KOPT-K1 (cell line): Measurements from ENCODE around the gene PPIF.

Experiments used
- H3K27ac ChIP-seq: fragments of 200-600 bp; sonication (generic); 2 replicates; pipeline ENCODE4 v1.5.1; 2016; ENCODE audit warnings: antibody characterized with exemption, mild to moderate bottlenecking, low read depth, low read length; ENCODE audit not compliant: poor library complexity, severe bottlenecking
- H3K36me3 ChIP-seq: fragments of 200-600 bp; sonication (generic); 2 replicates; pipeline ENCODE4 v1.5.1; 2017; ENCODE audit warnings: antibody characterized with exemption, mild to moderate bottlenecking, low read length, moderate library complexity; ENCODE audit not compliant: insufficient read depth
- H3K9me3 ChIP-seq: fragments of 200-600 bp; sonication (generic); 2 replicates; pipeline ENCODE4 v1.5.1; 2017; ENCODE audit warnings: antibody characterized with exemption, low read length, mild to moderate bottlenecking; ENCODE audit not compliant: insufficient read depth, poor library complexity, severe bottlenecking

Gene PPIF

DNA sequence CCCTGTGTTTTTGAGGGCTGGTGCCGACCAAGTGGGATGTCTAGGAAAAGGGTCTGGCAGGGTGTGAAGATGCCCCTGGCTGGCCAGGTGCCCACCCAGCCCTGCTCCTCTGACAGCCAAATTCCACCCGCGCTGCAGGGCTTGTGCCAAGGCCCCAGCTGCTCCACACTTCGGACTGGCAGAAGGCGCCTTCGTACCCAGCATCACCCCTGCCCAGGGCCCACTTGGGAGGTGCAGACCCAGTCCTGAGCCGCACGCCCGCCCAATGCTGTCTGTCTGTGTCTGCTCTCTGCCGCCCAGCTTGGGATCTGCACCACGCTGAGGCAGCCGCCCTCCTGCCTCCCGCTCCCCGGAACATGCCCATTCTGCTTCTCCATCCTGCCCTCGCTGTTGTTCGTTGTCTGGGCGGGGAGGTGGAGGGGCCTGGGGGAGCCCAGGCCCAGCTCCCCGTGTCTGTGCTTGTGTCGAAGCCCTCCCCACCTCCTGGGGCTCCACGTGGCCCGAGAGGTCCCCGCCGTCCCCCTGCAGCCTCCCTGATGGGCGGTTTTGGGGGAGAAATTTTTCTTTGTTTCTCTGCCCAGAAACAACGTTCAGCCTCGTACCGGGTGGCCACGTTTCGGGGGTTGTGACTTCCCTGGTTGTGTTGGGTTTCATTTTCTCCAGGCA lies 36.9 kb upstream of the PPIF start:
- Histone ChIP-seq H3K36me3 (peaks cover 98% of the 10 kb centered on the region), H3K27ac (no peak overlapping the region), H3K9me3 (no peaks in the 10 kb centered on the region)

DNA sequence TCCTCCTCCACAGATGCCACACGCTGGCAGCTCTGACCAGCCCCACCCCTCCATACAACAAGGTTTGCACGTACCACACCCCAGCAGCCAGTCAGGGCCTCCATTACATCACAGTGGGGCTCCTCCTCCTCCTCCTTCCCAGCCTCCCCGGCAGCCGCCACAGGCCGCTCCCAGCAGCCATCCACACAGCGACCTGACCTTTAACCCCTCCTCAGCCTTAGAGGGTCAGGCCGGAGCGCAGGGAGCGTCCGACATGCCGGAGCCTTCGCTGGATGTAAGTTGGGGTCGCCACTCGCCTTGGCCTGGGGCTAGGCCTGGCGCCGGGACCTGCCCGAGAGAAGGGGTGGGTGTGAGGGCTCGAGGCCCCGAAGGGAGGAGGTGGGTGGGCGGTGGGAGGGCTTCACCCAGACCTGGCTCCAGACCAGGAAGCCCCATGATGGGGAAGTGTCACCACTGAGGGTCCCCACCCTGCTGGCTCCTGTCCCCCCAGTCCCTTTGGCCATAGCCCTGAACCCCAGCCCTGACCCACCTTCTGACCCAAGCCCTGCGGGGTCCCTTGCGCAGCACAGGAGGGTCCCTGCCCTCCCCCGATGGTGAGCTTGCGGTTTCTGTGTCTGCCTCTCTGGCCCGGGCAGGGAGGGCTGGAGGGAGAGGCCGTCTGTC lies 36.2 kb upstream of the PPIF start:
- peaks cover 96% of the 10 kb centered on the region for H3K36me3 ChIP-seq
- no peak overlapping the region for H3K27ac ChIP-seq
- no peaks in the 10 kb centered on the region for H3K9me3 ChIP-seq

DNA sequence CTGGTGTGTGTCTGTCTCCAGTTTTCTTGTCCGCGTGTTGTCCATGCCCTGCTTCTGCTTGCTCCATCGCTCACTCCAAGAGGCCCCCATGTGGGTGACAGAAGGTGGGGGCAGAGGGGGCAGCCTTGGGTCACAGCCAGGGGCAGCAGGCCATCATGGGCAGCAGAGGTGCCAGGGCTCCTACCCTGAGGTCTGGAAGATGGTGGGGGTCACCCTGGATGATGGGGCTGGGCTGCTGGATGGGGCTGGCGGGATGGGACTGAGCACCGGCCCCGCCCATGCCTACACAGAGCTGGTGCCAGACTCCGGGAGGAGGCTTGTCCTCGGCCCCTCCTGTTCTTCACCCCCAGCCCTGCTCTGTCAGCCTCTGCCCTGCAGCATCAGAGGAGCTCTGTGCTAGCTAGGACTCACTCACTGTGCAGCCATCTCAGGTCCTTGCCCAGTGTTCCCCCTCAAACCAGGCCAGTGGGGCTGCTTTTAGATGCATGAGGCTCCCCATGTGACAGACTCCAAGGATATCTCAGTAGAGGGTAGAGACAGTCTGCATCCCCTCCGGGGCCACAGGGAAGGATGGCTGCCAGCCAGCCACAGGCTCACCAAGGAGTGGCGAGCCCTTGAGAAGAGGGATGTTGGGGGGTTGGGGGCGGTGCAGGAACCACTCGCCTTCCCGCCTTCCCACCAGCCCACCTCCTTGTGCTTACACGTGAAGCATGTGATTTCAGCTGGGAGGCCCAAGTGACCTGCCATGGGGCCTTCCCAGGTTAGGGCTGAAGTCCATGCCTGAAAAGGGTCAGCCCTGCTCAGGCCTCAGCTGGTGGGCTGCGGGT lies 35.5 kb upstream of the PPIF start:
- Histone ChIP-seq H3K27ac (no peak overlapping the region), H3K36me3 (peaks cover 88% of the 10 kb centered on the region), H3K9me3 (no peaks in the 10 kb centered on the region)

DNA sequence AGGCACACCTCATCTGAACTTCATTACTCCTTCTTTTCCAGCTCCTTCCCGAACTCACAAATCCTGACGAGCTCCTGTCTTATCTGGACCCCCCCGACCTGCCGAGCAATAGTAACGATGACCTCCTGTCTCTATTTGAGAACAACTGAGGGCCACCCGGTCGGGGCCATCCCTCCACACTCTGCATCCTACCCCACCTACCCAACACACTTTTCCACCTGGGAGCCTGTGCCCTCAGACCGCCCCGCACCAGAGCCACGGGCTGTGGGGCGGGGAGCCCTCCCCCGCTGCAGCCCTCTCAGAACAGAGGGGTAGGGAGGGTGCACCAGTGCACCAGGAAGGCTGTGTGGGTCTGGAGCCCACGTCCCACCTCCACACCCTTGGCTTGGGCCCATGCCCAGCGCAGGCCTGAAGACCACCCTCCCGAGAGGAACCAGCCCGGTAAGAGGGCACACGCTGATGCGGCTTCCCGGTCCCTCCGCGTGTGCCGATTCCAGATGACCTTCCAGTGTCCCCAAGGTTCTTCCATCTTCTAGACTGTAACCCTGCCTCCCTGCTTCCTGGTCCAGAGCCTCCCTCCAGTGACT lies 34.6 kb upstream of the PPIF start:
- Histone ChIP-seq H3K9me3 (no peaks in the 10 kb centered on the region), H3K36me3 (peaks cover 79% of the 10 kb centered on the region), H3K27ac (no peak overlapping the region)

DNA sequence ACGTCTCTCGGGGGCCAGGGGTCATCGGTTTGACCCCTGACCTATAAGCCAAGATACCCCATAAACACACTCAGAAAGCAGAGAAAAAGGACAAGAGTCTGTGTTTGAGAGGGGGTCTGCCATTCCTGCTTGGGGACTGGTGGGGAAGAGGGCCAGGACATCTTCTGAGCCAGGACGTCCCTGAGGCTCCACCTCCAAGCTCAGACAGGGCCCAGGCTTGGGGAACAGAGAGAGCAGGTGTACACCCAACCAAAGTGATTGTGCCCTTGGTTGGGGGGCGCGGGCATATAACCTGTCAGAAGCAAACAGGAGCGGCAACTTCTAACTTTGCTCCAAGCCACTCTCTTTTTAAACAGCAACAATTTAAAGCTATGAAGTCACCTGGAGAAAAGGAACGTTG lies 33.9 kb upstream of the PPIF start:
- Histone ChIP-seq H3K27ac (no peak overlapping the region), H3K36me3 (peaks cover 73% of the 10 kb centered on the region), H3K9me3 (no peaks in the 10 kb centered on the region)

DNA sequence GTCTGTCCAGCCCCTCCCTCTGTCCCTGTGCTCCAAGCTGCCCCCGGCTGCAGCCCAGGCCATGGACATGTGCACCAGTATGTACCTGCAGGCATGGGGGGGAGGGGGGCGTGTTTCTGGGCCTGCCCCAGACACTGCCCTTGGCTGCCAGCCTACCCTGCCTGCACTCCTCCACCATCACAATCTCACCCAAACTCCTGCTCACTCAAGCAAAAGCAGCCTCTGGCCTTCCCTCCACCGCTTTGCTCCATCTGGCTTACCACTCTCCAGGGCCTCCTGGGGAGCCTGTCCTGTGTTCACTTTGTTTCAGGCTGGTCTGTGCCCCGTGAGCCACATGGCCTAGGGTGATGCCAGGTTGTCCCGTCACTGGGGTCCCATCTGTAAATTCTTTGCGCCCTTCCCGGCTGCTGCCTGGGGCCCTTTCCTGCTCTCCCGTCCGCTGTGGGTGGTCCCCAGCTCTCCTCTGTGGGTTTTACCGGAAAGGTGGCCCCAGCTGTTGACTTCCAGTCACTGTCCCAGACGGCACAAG lies 33.3 kb upstream of the PPIF start:
- Histone ChIP-seq H3K9me3 (peaks cover under 1% of the 10 kb centered on the region), H3K36me3 (peaks cover 67% of the 10 kb centered on the region)

DNA sequence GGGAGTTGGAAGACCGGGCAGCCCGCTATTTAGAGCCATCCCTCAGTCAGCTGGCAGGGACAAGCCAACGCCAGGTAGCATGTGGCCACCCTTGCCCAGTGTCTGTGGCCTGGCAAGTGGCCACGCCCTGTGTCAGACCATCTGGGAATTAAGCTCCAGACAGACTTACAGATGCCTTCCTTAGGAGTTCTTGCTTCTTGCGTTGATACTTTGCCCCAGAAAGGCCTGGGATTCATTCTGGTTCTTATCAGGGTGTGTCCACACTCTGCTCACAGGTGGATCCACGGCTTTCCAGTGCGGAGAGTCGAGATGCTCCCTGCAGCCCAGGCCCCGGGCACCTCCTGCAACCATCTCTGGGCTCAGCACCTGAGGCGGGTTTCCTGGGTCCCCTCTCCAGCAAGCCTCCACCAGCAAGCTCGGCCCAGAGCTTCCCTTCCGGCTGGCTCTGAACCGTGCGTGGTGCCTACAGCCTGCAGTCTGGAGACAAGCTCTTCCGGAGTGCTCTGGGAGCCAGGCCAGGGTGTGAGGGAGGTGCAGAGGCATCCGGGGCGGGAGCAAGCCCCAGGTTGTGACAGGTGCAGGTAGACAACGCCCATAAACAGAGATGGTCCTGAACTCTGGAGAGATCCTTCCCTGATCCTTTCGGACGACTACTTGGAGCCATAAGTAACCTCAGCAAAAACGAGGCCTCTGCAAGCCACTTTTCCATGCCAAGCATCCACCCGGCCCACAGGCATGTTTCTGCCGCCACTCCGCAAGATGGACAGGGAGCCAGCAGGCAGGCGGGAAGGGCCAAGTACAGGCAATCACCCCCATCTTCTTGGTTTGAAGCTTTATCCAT lies 32.3 kb upstream of the PPIF start:
- peaks cover 56% of the 10 kb centered on the region for H3K36me3 ChIP-seq
- peaks cover 4% of the 10 kb centered on the region for H3K9me3 ChIP-seq
- no peak overlapping the region for H3K27ac ChIP-seq

More for the DNA sequence above, 33.3 kb upstream of the PPIF start:
- no peak overlapping the region for H3K27ac ChIP-seq

DNA sequence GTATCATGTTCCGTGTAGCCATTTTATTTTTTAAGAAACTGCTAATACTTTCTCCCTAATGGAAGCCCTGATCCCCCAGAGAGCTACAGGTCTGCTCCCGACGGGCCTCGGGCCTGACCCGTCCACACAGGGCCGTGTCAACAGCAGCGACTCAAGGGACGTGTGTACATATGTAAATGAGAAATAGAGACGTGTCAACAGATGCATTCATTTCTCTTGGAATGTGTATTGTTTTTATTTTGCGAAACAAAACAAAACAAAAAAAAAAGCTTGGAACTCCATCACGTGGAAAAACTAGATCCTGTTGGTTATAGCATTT lies 31.7 kb upstream of the PPIF start:
- Histone ChIP-seq H3K9me3 (peaks cover 4% of the 10 kb centered on the region), H3K36me3 (peaks cover 51% of the 10 kb centered on the region), H3K27ac (peak overlapping the region; percentile 98)

DNA sequence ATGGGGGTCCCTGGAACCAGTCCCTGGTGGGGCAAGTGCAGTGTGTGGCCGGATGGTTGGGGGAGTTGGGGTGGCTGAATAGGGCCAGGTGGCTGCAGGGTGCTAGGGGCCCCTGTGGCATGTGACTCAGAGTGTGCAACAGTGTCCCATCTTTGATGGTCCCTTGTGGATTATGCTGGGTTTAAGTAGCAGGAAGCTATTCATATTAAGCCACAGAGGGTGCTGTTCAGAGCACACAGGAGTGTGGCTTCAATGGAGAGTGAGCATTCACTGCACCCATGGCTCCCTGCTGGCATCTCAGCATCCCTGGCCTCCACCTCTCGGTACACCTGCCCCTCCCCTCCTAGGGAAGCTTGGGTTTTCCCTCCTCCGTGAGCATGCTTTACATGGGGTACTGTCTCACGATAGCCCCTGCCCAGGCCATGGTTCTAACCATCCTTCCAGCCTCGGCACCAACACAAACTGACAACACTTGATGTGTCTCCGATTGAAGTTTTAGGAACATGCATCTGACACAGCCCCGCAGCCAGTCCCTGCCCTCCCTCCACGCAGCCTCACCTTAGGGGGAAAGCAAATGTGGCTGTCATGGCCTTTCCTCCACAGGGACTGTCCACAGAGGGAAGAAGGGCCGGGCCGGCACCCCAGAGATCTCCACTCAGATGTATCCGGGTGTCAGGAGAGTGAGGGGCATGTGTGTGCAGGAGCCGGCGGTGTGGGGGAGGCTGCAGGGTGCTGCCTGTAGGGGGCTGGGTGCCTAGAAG lies 30.4 kb upstream of the PPIF start:
- Histone ChIP-seq H3K36me3 (peaks cover 38% of the 10 kb centered on the region), H3K27ac (peak overlapping the region; percentile 98), H3K9me3 (peaks cover 4% of the 10 kb centered on the region)

DNA sequence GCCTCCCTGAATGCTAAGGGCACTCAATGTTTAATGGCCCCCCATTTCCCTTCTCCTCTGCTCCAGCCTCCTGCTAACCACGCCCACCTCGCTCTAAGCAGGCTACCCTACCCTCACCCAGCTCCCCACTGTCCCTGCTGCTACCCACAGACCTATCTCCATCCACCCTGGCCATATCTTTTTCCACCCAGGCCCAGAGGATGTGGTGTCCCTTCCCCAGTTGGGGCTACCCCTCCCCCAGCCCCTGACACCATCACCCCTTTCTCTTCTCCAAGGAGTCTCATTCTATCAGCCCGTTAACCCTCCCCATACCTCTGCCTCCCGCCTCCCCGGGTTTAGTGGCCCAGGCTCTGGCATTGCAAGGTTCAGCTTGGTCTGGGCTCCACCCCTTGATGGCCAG lies 28.9 kb upstream of the PPIF start:
- H3K9me3 ChIP-seq = peaks cover 4% of the 10 kb centered on the region
- H3K36me3 ChIP-seq = peaks cover 23% of the 10 kb centered on the region; the same call in 1 of the 2 replicates
- peak overlapping the region; percentile 98 for H3K27ac ChIP-seq

DNA sequence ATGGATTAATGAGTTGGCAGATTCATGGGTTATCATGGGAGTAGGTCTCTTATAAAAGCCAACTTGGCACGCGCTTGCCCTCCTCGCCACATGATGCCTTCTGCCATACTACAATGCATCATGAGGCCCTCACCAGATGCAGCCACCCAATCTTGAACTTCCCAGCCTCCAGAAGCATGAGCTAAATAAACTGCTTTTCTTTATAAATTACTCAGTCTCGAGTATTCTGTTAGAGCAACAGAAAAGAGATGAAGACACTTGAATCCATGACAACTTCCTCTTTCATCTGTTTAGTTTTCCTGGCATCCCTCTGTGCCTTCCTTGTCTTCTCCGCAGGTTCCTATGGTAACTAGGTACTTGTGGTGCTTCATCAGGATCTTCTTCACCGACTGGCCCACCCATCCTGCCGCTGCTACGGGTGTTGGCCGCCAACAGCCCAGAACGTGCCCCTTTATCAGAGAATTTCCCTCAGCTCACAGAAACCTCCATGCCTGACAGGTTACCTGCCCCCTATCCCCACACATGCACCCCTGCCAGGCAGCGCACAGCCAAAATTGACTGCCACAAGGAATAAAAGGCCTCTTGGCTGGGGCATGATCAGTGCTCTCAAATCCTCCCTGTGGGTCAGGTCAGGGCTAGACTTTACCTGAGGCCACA lies 28.0 kb upstream of the PPIF start:
- Histone ChIP-seq H3K9me3 (peaks cover 4% of the 10 kb centered on the region), H3K36me3 (peaks cover 14% of the 10 kb centered on the region; the same call in 1 of the 2 replicates), H3K27ac (peak overlapping the region; percentile 98)

DNA sequence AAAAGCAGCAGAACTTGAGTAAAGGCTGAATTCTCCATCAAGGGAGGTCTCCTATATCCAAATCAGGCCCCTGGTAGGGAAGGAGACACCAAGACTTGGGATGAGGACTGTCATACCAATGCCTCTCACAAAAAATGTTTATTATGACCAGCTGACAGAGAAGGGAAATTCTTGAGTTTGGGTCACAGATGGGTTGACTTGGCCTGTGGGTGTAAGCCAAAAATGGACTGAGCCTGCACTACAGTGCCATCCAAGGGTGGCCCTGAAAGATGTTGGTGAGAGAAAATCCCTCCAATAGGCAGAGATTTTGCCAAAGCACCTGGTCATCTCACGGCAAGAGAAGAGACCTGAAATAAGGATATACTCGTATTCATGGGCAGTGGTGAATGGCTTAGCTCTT lies 27.0 kb upstream of the PPIF start:
- H3K36me3 ChIP-seq = peaks cover 5% of the 10 kb centered on the region; the same call in 1 of the 2 replicates
- peaks cover 4% of the 10 kb centered on the region for H3K9me3 ChIP-seq
- H3K27ac ChIP-seq = peak overlapping the region; percentile 98

DNA sequence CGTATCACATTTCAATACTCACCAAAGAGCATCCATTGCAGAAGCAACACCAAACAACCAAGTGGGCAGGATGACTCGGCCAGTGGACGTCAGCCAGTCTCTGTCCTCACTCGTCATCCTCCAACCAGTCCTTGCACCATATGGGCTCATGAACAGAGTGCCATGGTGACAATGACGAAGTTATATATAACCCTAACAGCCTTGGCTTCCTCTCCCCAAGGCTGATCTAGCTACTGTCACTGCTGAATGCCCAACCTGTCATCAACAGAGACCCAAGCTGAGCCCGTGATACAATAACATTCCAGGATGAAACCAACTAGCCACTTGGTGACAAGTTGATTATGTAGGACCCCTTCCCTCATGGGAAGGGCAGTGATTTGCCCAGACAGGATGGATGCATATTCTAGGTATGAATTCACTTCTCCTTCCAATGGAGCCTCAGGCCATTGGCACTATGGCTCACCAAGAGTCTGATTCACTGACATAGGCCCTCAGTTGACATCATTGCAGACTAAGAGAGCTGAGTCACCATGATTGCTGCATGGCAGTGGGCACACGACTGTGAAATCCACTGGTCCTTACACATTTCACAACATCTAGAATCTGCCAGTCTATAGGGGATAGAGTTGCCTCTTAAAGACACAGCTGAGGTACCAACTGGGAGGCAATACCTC lies 26.3 kb upstream of the PPIF start:
- peaks cover 4% of the 10 kb centered on the region for H3K9me3 ChIP-seq
- no peaks in the 10 kb centered on the region for H3K36me3 ChIP-seq
- peak overlapping the region; percentile 98 for H3K27ac ChIP-seq
